Osteoblast (primary cell): ENCODE measurements around the gene NASP. TPM values are rescaled to one million over a fixed set of nuclear protein-coding genes. Genes with fewer than 3 reads are reported as not detected.

ENCODE experiments used
- DNase-seq: peaks from one replicate; pipeline ENCODE4 v3.0.0; 2011; ENCODE audit warnings: low spot score, mixed read lengths; ENCODE audit not compliant: insufficient read length; ENCODE audit errors: missing footprints
- H2AFZ ChIP-seq: 2 replicates; pipeline ENCODE4 v1.6.0; 2011; ENCODE audit warnings: mild to moderate bottlenecking, low read length
- H3K27ac ChIP-seq: 2 replicates; pipeline ENCODE4 v1.5.1; 2011; ENCODE audit warnings: mild to moderate bottlenecking, low read depth, low read length, moderate library complexity
- H3K27me3 ChIP-seq: 2 replicates; pipeline ENCODE4 v1.6.0; 2012; ENCODE audit warnings: mild to moderate bottlenecking, control low read depth, inconsistent platforms, low read length, moderate library complexity; ENCODE audit not compliant: insufficient read depth
- H3K36me3 ChIP-seq: 2 replicates; pipeline ENCODE4 v1.5.1; 2011; ENCODE audit warnings: mild to moderate bottlenecking, low read length, control low read depth, moderate library complexity; ENCODE audit not compliant: insufficient read depth
- H3K4me1 ChIP-seq: 2 replicates; pipeline ENCODE4 v1.5.1; 2011; ENCODE audit warnings: mild to moderate bottlenecking, low read length, control low read depth, moderate library complexity; ENCODE audit not compliant: insufficient read depth
- H3K4me2 ChIP-seq: 2 replicates; pipeline ENCODE4 v1.6.0; 2011; ENCODE audit warnings: mild to moderate bottlenecking, low read length; ENCODE audit not compliant: insufficient read depth
- H3K4me3 ChIP-seq: fragments of 200-600 bp; sonication (generic); 3 replicates; pipeline ENCODE4 v1.5.1; 2012; ENCODE audit warnings: mild to moderate bottlenecking, low read length, inconsistent platforms; ENCODE audit not compliant: insufficient read depth
- H3K79me2 ChIP-seq: 2 replicates; pipeline ENCODE4 v1.6.0; 2012; ENCODE audit warnings: mild to moderate bottlenecking, low read length, control low read depth, inconsistent platforms; ENCODE audit not compliant: insufficient read depth
- H3K9me3 ChIP-seq: 2 replicates; pipeline ENCODE4 v1.5.1; 2011; ENCODE audit warnings: low read depth, low read length, control low read depth
- H4K20me1 ChIP-seq: 2 replicates; pipeline ENCODE4 v1.6.0; 2012; ENCODE audit warnings: mild to moderate bottlenecking, low read length, control low read depth; ENCODE audit not compliant: insufficient read depth
- total RNA-seq: library from RNA; depleted of rRNA; stranded (reverse); fragments of >200 nt; gene quantifications from 2 replicates; pipeline ENCODE4 v1.2.3, GENCODE V29; 2012
- TF ChIP-seq, protein P1 (sequence below): IDR thresholded peaks from 2 replicates; pipeline ENCODE4 v1.5.1; 2011; ENCODE audit warnings: mild to moderate bottlenecking, low read depth, low read length, moderate library complexity; ENCODE audit errors: extremely low read depth

Gene NASP
- total RNA-seq, 1 donor = 27.5 TPM

- Histone ChIP-seq H4K20me1 (no peaks in the 10 kb centered on the region), H3K4me1 (no peaks in the 10 kb centered on the region), H3K9me3 (no peaks in the 10 kb centered on the region), H3K36me3 (peaks cover 89% of the 10 kb centered on the region), H3K27me3 (no peaks in the 10 kb centered on the region), H2AFZ (no peak overlapping the region), H3K27ac (no peak overlapping the region), H3K4me3 (no peak overlapping the region), H3K4me2 (no peak overlapping the region), H3K79me2 (no peaks in the 10 kb centered on the region)
- no peak for DNase-seq
- TF ChIP-seq, protein P1, sequence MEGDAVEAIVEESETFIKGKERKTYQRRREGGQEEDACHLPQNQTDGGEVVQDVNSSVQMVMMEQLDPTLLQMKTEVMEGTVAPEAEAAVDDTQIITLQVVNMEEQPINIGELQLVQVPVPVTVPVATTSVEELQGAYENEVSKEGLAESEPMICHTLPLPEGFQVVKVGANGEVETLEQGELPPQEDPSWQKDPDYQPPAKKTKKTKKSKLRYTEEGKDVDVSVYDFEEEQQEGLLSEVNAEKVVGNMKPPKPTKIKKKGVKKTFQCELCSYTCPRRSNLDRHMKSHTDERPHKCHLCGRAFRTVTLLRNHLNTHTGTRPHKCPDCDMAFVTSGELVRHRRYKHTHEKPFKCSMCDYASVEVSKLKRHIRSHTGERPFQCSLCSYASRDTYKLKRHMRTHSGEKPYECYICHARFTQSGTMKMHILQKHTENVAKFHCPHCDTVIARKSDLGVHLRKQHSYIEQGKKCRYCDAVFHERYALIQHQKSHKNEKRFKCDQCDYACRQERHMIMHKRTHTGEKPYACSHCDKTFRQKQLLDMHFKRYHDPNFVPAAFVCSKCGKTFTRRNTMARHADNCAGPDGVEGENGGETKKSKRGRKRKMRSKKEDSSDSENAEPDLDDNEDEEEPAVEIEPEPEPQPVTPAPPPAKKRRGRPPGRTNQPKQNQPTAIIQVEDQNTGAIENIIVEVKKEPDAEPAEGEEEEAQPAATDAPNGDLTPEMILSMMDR = no peak
Observed at GRCh38 chr1:45635211-45635610, 51.4 kb downstream of the NASP start.

- Histone ChIP-seq H3K36me3 (peaks cover 53% of the 10 kb centered on the region), H3K27me3 (no peaks in the 10 kb centered on the region), H3K27ac (no peak overlapping the region), H3K9me3 (no peaks in the 10 kb centered on the region), H3K4me3 (no peak overlapping the region), H3K79me2 (peaks cover 2% of the 10 kb centered on the region), H3K4me2 (no peak overlapping the region), H2AFZ (no peak overlapping the region), H3K4me1 (no peaks in the 10 kb centered on the region), H4K20me1 (no peaks in the 10 kb centered on the region)
- TF ChIP-seq, protein P1 = no peak
- DNase-seq = no peak
Observed at GRCh38 chr1:45640293-45640692, 56.5 kb downstream of the NASP start.

- no peaks in the 10 kb centered on the region for H3K4me1 ChIP-seq
- TF ChIP-seq, protein P1 = no peak
- no peak for DNase-seq
- peaks cover 19% of the 10 kb centered on the region for H3K79me2 ChIP-seq
- H3K27me3 ChIP-seq = no peaks in the 10 kb centered on the region
- no peak overlapping the region for H3K4me3 ChIP-seq
- no peak overlapping the region for H3K27ac ChIP-seq
- no peaks in the 10 kb centered on the region for H3K9me3 ChIP-seq
- H2AFZ ChIP-seq = no peak overlapping the region
- H4K20me1 ChIP-seq = peaks cover 10% of the 10 kb centered on the region
- H3K36me3 ChIP-seq = peaks cover 45% of the 10 kb centered on the region
- H3K4me2 ChIP-seq = no peak overlapping the region
Observed at GRCh38 chr1:45643321-45643720, 59.5 kb downstream of the NASP start.

GRCh38 chr1:45643978-45644377, 60.1 kb downstream of the NASP start:
- Histone ChIP-seq H3K27me3 (no peaks in the 10 kb centered on the region), H3K9me3 (no peaks in the 10 kb centered on the region), H2AFZ (no peak overlapping the region), H3K4me3 (no peak overlapping the region), H3K27ac (no peak overlapping the region), H3K36me3 (peaks cover 40% of the 10 kb centered on the region), H4K20me1 (peaks cover 10% of the 10 kb centered on the region), H3K4me1 (no peaks in the 10 kb centered on the region), H3K4me2 (no peak overlapping the region), H3K79me2 (peaks cover 23% of the 10 kb centered on the region)
- TF ChIP-seq, protein P1 = no peak
- DNase-seq = no peak
